C4-2B (cell line): ENCODE measurements around the gene ZDHHC8.

ENCODE experiments used
- CTCF ChIP-seq: fragments of 450-650 bp; conservative IDR thresholded peaks from 2 replicates; pipeline ENCODE4 v1.5.1; 2017; ENCODE audit warnings: mild to moderate bottlenecking
- ZFX ChIP-seq: fragments of 450-650 bp; IDR thresholded peaks from 2 replicates; pipeline ENCODE4 v1.6.1; 2017

DNA sequence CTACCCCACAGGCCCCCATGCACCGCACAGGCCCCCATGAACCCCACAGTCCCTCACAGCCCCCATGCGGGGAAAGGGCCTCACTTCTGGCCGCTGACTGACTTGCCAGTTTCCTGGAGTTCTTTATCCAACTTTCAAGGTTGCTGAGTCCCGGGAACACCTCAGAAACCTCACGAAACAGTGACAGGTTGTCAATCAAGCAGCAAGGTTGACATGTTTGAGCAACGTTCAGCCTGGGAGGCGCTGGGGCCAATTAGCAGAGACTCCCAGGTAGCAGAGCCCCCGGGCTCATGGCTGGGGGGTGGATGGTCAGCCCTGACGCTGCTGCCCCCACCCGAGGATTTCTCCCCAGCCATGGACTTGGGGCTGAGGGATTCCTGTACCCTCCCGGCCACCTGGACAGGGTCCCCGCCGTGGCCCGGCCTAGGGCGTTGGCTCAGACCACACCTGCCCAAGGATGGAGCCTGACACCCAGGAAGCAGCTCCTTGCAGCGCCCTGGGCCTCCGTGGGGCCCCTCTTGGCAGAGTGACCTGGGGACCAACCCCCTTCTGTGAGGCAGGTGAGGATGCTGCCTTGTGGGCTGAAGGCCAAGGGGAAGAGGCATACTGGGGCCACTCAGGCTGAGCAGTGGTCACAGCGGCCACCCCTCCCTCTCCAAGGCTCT lies 53.0 kb downstream of the ZDHHC8 start:
- TF ChIP-seq CTCF (no peak), ZFX (no peak)
